NCI-H2107 (cell line): ENCODE results near the gene PDE4DIP.
"Not testable (repeated sequence)": the region's sequence is repeated elsewhere in the genome, so short reads cannot be mapped to it uniquely, and the experiment has no call there.

Experiments
- DNase-seq: peaks from one replicate; lab custom pipeline; 2025; lab: John Stamatoyannopoulos, UW

The PDE4DIP gene

DNA sequence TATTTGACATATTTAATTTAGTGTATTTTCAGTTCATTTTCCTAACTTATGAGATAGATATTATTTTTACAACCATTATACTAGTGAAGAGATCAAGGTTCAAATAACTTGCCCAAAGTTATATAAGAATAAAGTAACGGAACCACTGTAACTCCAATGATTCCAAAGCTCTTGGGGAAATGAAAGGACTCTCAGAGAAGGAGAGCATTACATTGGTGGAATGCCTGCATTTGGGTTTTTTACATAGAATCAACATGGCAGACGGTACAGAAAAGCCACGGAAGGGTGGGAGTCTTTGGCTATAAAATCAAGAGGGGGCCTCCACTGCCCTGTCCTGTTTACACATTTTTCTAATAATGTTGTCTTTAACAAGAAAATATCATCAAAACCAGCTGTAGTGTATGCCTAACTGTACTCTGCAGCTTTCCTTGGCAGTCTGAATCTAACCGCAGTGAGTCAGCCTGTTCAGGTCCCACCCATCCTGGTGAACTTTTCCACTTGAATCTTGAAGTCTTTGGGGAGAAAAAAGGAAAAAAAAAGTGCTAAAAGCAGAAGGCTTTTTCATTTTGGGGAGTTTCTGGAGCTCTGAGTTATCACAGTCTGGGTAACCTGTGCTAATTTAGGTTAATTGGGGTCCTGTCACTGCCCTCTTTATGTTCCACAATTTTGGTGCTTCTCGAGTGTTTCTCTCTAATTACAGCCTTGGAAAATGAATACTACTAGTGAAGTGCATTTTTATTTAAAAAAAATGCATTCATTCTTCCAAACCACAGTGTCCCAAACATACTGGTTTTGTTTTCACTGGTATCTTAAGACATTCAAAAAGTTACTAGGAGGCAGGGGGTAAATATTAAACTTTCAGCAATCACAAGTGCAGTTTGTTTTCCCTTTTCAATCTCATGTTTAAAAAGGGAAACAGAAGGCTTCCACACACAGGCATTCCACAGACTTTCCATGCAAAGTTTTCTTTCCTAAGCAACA lies 30.5 kb downstream of the PDE4DIP start:
- DNase-seq = not testable (repeated sequence)

DNA sequence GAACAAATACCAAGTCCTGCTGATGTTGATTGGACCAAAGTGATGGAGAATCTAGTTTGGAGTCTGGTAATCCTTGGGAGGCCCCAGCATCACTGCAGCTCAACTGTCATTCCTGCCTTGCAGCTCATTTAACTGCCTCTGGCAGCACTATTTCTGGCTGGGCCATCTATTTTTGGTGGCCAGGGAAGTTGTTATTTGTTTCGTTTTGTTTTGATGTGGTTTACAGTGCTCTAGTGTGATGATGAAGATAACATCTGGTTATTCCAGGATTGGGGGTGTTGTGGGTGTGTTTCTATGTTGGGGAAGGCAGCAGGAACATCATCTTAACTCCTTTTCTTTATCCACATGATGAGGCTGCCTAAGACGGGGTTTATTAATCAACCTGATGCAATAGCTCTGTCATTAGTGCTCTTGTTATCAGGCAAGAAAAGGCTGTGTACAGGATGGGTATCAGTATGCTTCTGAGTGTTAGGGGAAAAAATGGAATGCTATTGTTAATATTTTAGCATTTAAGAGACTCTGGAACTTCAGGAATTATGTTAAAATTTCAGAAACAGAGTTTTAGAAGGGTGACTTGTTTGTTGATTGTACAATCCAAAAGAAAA lies 35.7 kb downstream of the PDE4DIP start:
- DNase-seq = not testable (repeated sequence)

DNA sequence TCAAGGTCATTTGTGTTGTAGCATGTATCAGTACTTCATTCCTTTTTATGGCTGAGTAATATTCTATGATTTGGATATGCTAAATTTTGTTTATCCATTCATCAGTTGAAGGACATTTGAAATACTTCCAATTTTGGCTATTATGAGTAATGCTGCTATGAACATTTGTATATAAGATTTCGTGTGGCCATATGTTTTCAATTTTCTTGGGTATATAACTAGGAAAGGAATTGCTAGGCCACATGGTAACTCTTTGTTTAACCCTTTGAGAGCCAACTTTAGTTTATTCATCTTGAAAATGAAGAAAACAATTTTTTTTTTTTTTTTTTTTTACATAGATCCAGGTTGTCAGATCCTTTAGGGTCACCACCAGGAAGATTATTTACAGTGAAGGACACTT lies 37.0 kb downstream of the PDE4DIP start:
- not testable (repeated sequence) for DNase-seq

DNA sequence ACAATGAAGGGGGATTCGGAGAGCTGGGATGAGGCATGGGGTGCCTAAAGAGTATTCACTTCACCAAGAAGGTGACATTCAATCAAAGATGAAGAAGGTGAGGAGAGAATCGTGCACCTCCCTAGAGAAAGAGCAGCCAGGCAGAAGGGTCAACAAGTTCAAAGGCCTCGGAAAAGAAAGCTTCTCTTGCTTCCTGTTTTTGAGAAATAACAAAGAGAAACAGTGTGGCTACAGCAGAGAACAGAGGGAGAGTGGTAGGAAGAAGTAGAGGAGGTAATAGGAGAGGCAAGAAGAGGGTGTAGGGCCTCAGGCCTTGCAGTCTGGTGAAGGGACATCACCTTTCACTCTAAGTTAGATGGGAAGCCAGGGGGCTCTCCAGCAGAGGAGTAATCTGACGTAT lies 41.0 kb downstream of the PDE4DIP start:
- not testable (repeated sequence) for DNase-seq

DNA sequence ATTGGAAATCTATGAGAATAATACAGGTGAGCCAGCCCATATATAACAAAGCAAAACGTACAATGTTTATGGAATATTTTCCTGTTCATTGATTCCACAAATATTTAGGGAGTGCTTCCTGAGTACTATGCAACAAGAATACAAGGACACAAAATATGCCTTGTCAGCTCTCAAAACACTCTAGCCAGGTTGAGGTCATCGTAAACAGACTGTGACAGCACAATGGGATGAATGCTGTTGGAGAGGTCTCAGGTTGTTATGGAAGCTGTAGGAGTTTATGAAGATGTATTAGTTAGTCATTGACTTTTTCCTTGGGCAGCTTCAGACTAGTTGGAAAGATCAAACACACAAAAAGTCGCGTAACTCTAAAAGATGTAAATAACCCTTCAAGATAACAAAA lies 42.1 kb downstream of the PDE4DIP start:
- not testable (repeated sequence) for DNase-seq

DNA sequence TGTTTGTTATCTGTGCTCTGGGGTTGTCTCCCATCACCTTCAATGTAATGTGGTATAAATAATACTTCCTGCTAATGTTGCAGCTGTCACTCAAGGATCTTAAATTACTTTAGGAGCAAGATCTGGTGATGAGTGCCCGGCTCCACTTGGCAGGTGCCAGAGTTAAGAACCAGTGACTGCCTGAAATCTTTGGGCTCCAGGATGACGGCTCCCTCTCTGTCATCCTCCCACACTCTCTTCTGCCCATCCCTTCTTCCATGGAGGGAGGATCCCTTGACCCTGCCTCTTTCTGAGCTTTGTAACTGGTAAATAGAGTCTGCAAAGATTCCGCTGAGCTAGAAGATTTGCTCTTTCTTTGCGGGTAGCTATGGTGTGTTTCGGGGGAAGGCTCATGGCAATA lies 44.4 kb downstream of the PDE4DIP start:
- not testable (repeated sequence) for DNase-seq

DNA sequence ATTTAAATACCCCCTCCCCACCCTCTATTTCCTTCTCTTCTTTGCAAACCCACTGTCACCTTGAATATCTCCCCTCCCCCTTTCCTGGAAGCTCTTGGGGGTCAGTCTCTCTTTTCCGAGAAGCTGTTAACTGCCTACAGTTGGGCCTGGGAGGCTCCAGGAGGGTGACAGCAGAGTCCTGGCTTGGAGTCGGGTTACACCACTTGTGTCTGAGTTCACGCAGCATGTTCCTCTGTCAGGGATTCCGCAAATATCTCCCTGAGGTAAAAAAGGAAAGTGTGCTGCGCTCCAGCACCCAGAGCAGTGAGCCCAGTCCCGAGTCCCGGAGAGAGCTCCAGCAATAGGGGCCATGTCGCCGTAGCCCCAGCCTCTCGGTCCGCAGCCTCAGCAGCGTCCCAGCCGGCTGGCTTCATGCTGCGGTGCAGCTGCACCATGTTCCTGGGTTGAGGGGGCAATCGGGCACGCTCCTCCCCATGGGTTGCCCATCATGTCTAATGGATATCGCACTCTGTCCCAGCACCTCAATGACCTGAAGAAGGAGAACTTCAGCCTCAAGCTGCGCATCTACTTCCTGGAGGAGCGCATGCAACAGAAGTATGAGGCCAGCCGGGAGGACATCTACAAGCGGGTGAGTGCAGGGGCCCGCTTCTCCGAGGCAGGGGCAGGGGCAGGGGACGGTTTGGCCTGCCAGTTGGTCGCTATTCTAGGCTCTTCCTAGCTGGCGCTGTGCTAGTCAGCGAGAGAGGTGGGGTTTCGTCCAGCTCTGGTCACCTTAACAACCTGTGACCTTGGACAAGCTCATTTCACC lies 45.2 kb downstream of the PDE4DIP start:
- DNase-seq = not testable (repeated sequence)

DNA sequence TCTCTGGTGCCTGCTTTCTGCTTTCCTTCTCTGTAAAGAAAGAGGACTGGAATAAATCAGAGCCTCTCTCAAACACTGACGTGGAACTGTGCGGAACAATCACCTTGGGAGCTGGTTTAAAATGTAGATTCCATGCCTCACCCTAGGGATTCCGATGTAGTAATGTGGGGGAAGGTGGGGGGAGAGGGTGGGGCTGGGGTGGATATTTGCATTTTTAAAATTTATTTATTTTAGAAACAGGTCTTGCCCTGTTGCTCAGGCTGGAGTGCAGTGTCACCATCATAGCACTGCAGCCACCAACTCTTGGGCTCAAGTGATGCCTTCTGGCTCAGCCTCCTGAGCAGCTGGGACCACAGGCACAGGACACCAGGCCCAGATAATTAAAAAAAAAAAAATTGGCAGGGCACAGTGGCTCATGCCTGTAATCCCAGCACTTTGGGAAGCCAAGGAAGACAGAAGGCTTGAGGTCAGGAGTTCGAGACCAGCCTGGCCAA lies 45.9 kb downstream of the PDE4DIP start:
- not testable (repeated sequence) for DNase-seq

DNA sequence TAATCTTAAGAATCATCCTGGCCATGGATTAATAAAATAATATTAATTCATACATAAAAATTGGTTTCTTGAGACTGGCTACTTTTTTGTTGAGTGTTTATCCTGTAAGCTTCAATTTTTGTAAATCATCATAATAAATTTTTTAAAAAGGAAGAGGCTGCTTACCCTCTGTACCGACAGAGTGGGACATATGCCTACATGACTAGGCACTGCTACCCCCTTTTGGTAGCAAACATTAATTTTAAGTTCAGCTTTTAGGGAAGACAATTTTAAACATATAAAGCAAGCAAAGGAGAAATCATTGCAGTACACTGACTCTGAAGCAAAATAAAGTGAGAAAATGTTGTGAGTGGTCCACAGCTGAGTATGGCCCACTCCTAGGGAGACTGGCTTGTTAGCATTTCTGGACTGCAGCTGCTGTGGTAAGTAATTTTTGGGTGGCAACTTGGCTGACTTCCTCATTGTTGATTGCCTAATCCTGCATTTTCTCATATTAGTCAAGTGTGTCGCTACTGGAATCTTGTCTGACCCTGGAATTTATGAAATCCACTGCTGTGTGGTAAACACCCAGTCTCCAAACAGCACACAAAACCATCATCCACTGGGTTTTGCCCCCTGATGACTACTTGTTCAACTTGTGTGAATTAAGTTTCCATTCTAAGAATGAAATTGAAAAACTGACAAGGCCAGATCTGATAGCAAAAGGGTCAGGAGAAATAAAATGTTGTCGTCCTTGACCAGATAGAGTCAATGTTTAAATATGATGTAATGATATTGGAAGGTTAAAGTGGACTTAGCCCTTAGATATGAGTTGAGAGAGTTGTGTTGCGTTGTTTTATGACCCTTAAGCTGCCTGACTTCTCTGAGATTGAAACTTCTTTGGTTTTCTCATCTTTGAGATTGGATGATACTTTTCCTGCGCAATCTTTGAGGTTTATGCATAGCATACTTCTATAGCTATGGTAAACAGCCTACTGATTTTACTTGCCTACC lies 50.4 kb downstream of the PDE4DIP start:
- DNase-seq = not testable (repeated sequence)

DNA sequence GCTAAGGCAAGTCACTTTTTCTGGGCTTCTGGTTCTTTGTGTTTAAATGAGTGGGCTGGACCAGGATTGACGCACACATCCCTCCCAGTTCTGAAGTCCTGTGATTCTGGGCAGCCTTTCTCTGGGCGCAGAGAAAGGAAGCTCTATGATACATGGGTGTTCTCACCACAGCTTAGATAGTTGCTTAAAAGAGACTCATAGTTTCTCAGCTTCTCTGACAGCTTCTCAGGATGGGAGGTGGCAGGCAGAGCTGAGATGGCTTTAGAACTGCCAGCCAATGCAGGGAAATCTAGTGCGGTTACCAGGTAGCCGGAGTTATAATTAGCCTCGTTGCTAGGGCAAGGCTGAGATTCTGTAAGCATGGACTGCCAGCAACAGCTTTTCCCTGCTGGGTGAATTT lies 55.8 kb downstream of the PDE4DIP start:
- not testable (repeated sequence) for DNase-seq

DNA sequence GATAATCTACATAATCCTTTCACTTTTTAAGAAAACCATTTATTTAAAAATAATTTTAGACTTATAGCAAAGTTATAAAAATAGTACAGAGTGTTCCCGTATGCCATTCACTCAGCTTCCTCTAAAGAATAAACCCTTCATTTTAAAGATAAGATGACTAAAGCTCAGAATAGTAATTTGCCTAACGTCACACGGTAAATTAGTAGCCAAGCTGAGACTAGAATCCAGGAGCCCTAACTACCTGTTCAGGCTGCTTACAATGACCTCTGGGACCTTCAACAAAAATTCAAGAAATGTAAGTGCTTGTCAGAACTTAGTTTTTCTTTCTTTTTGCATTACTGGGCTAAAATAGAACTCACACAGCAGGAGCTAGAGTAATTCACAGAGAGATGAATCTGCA lies 56.5 kb downstream of the PDE4DIP start:
- DNase-seq = not testable (repeated sequence)

DNA sequence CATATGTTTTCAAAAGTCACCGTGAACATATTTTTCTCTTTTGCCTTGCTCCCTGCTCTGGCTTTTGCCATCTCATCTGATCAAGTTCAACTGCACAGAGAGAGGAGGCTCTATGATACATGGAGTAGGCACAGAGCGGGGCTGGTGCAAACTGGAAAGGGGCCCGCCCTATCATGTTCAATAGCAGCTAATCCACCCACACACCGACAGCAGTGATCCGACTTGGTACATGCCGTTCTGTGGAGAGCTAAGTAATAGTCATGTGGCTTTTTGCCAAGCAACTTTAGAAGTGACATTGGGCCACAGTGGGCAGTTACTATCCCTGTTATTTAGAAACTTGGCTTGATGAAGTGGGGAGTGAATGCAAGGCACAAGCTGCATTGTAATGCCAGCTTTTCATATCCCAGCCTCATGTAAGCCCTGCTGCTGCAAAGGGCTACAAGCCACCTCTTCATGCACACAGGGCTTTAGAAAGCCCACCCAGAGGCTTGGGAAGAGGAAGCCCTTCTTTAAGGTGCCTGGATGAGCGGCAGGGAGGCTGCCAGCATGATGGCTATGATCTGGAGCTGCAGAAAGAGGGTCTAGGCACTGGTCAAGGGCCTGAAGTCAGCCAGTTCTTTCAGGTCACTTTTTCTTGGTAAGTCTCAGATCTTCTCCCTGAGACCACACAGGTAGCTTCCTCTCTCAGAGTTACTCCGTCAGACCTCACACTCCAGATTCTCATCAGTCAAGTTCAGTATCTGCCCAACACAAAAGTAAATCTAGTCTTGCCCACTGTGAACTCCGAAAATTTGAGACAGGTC lies 57.1 kb downstream of the PDE4DIP start:
- not testable (repeated sequence) for DNase-seq

DNA sequence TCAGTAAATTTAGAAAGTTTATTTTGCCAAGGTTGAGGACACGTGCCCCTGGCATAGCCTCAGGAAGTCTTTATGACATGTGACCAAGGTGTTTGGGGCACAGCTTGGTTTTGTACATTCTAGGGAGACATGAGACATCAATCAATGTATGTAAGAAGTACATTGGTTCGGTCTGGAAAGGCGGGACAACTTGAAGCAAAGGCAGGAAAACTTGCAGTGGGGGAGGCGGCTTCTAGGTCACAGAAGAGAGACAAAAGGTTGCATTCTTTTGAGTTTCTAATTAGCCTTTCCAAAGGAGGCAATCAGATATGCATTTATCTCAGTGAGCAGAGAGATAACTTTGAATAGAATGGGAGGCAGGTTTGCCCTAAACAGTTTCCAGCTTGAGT lies 57.7 kb downstream of the PDE4DIP start:
- DNase-seq = not testable (repeated sequence)

DNA sequence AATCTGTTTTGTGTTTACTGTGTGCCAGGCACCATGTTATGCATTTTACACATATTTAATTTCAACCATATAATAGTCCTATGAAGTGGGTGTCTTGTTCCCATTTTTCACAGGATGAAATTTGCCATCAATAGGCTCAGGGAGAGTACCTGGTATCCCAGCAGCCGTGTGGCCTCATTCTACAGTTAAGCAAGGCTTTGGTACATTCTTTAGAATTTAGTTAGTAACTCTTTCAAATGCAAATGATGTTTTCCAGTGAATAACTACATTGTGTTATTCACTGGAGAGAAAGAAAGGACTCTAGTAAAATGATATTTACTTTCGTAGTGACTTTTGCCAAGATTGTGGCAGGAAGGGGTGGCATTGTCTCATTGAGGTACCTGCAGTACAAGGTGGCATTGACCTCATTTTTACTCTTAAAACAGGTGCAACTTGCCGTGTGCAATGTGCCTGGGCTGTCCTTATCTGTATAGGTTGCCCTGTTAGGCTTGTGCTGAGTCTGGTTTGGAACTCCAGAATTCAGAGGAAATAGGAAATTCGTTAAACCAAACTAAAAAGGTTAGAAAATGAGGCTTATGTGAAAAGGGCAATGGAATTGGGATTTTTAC lies 65.1 kb downstream of the PDE4DIP start:
- not testable (repeated sequence) for DNase-seq

DNA sequence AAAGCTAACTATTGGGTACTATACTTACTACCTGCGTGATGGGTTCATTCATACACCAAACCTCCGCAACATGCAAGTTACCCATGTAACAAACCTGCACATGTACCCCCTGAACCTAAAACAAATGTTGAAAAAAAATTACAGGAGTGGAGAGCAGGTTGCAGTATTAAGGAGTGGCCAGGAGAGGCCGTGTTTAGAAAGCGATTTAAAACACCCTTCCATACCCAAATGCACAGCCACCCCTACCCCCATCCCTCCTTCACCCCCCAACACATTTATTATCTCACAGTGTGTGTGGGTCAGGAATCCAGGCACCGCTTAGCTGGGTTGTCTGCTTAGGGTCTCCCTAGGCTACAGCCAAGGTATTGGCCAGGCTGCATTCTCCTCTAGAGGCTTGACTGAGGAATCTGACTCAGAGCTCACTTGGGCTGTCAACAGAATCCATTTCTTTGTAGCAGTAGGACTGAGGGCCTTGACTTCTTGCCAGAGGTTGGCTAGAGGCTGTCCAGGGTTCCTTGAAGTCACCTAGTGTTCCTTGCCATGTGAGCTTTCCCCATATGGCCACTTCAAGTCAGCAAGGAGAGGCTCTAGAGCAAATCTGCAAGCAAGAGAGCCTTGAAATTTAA lies 67.2 kb downstream of the PDE4DIP start:
- DNase-seq = not testable (repeated sequence)

DNA sequence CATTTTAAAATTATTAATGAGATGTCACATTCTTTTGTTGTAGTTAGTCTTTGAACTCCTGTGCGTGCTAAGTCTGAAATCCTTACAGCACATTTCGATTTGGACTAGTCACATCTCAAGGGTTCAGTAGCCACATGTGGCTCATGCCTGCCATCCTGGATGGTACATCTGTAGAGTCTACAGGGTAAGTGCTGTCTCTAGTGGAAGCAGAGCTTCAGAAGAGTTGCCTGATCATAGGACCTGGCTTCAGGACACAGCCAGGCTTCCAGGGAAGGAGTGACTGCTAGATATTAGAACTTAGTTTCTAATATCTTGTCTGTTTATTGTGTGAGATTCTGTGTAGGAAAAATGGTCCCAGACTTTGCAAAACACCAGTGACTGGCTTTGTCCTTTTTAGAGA lies 72.0 kb downstream of the PDE4DIP start:
- not testable (repeated sequence) for DNase-seq

DNA sequence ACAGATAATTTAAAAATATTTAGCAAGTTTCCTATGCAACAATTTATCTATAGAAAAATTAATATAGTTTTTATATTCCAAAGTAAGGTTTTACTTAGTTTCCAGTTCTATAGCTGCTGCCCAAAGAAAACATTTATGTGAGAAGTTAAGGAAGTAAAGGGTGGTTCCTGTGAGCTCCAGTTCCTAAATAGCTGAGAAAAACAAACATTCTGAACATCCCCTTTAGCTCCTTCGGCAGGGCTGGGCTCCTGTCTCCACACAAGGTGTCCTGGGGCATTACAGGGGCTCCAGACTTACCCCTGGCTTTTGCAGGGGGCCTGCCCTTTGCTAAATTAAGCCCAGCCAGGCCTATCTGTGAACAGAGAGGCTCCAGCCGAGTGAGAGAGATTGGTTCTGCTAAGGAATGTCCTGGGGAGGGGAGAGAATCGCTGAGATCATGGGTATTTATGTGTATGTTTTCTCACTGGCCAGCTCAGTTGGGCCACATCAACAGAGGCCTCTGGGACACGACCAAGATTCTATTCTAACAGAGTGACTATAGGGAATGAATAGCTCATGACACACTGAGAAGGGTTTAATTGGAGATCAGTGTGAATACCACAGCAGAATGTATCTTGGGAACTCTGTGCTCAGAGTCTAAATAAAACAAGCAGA lies 72.6 kb downstream of the PDE4DIP start:
- DNase-seq = not testable (repeated sequence)

DNA sequence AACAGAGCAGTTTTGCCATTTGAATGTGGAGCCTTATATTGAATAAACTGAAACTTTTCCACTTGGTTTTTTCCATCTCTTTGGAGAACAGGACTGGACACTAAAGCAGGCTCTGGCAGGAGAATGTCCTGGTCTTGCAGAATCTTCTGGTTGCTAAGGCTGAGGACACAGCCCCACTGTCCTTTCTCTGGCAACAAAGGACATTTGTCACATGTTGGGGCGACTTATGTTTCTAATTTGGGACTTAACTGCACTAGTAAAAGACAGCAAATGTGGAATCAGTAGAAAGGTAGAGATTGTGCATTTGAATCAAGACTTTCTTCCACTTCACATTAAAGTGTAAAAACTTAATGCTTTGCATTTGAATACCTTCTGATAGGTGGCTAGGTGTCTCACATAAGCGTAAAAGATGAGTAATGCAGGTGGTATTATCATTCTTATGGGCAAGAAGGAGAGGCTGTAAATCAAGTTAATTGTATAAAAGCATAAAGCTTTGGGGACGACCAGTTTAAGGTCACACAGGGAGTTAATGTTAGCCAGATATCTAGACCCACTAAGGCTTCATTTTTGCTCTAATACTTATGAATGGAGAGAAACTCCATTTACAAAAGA lies 74.7 kb downstream of the PDE4DIP start:
- DNase-seq = not testable (repeated sequence)
